ENCODE results near the gene SPRY1. TPM values are rescaled to one million over a fixed set of nuclear protein-coding genes. Genes with fewer than 3 reads are reported as not detected.

Gene SPRY1
- total RNA-seq, 1 experiment from 2014 or later, result 76.3 TPM

GRCh38 chr4:123362103-123362502 lies 34.5 kb upstream of the SPRY1 start:
- peaks cover 4 to 19% (median 8%) of the 10 kb centered on the region in 3 experiments; a peak in 5 of 7 replicates for H3K36me3 Mint-ChIP-seq (ENCODE audit: insufficient read depth in 1 of 3, low read depth in 3 of 3)
- TF ChIP-seq, protein P1, sequence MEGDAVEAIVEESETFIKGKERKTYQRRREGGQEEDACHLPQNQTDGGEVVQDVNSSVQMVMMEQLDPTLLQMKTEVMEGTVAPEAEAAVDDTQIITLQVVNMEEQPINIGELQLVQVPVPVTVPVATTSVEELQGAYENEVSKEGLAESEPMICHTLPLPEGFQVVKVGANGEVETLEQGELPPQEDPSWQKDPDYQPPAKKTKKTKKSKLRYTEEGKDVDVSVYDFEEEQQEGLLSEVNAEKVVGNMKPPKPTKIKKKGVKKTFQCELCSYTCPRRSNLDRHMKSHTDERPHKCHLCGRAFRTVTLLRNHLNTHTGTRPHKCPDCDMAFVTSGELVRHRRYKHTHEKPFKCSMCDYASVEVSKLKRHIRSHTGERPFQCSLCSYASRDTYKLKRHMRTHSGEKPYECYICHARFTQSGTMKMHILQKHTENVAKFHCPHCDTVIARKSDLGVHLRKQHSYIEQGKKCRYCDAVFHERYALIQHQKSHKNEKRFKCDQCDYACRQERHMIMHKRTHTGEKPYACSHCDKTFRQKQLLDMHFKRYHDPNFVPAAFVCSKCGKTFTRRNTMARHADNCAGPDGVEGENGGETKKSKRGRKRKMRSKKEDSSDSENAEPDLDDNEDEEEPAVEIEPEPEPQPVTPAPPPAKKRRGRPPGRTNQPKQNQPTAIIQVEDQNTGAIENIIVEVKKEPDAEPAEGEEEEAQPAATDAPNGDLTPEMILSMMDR (conservative IDR thresholded peaks at IDR 0.05), result no peak
- H3K56ac ChIP-seq (ENCODE audit: insufficient read length, low read depth, low read length), result no peak overlapping the region
- H2AFZ ChIP-seq (ENCODE audit: low read length), result no peak overlapping the region
- H3K4me2 ChIP-seq (ENCODE audit: insufficient read depth, insufficient read length, low read length), result no peak overlapping the region
- no peaks in the 10 kb centered on the region for H3K23me2 ChIP-seq (ENCODE audit: insufficient read length, low read depth, low read length, poor library complexity, severe bottlenecking)
- no peak overlapping the region for H3K23ac ChIP-seq (ENCODE audit: insufficient read length, low read depth, low read length)
- H3K9me3 ChIP-seq (ENCODE audit: control insufficient read depth, low read depth, low read length), result no peaks in the 10 kb centered on the region
- H4K20me1 ChIP-seq (ENCODE audit: control insufficient read depth, insufficient read depth, insufficient read length), result no peaks in the 10 kb centered on the region
- no peak overlapping the region for H3K4ac ChIP-seq (ENCODE audit: low read depth, low read length)
- no peak overlapping the region for H2BK5ac ChIP-seq (ENCODE audit: insufficient read length, low read length)
- no peak overlapping the region for H3K27ac Mint-ChIP-seq
- no peak overlapping the region for H3K4me3 Mint-ChIP-seq
- no peak overlapping the region for H4K8ac ChIP-seq (replicated peaks; ENCODE audit: insufficient read length, low read depth, low read length)
- no peak for DNase-seq
- H2BK12ac ChIP-seq (ENCODE audit: insufficient read length, low read depth, low read length), result no peak overlapping the region
- H4K5ac ChIP-seq (ENCODE audit: insufficient read length, low read depth, low read length), result no peak overlapping the region
- H3K79me1 ChIP-seq (ENCODE audit: insufficient read depth, low read depth, low read length, poor library complexity, severe bottlenecking), result no peaks in the 10 kb centered on the region
- H3K9me3 Mint-ChIP-seq, result peaks cover 15 to 16% of the 10 kb centered on the region in 2 experiments
- H2BK120ac ChIP-seq (ENCODE audit: low read depth, low read length, poor library complexity, severe bottlenecking), result no peak overlapping the region
- H3K14ac ChIP-seq (ENCODE audit: insufficient read depth, low read length), result no peak overlapping the region
- no peaks in the 10 kb centered on the region for H3K27me3 Mint-ChIP-seq (ENCODE audit: low read depth)
- no CpG with 5 or more reads among the region's 1 CpG for WGBS (ENCODE audit: extremely low coverage, insufficient read length, low lambda C conversion rate)
- H3K79me2 ChIP-seq (ENCODE audit: insufficient read depth, low read length), result no peaks in the 10 kb centered on the region
- no peak overlapping the region for H3K18ac ChIP-seq (ENCODE audit: insufficient read length, low read depth, low read length)
- no peaks in the 10 kb centered on the region; the same call in 1 of the 2 replicates for H3K27me3 ChIP-seq (ENCODE audit: insufficient read depth, low read length)
- no peak overlapping the region for H2BK15ac ChIP-seq (ENCODE audit: low read depth, low read length)
- peaks cover 11 to 12% of the 10 kb centered on the region in 2 experiments for H3K4me1 Mint-ChIP-seq
- H2AK5ac ChIP-seq (ENCODE audit: insufficient read length, low read length), result no peak overlapping the region
- no peak overlapping the region for H3K9ac ChIP-seq (ENCODE audit: extremely low read depth, insufficient read length, low read length)
- no peak overlapping the region for H3K27ac ChIP-seq (ENCODE audit: insufficient read length, low read depth, low read length)
- H3K4me1 ChIP-seq (ENCODE audit: insufficient read depth, low read length), result no peaks in the 10 kb centered on the region
- H3T11ph ChIP-seq (ENCODE audit: low read length), result no peak overlapping the region
- no peak overlapping the region for H2BK20ac ChIP-seq (ENCODE audit: low read depth, low read length, poor library complexity, severe bottlenecking)
- no peak overlapping the region for H4K91ac ChIP-seq (ENCODE audit: insufficient read length, low read depth, low read length)

All from H9 (cell line).